ENCODE results near the gene MAMDC4. TPM values are rescaled to one million over a fixed set of nuclear protein-coding genes. Genes with fewer than 3 reads are reported as not detected.

Gene MAMDC4
- 2.6 to 4.2 TPM (median 4.0 TPM) in 5 replicates for total RNA-seq (2022; extraction: Qiagen RNA extraction)

DNA sequence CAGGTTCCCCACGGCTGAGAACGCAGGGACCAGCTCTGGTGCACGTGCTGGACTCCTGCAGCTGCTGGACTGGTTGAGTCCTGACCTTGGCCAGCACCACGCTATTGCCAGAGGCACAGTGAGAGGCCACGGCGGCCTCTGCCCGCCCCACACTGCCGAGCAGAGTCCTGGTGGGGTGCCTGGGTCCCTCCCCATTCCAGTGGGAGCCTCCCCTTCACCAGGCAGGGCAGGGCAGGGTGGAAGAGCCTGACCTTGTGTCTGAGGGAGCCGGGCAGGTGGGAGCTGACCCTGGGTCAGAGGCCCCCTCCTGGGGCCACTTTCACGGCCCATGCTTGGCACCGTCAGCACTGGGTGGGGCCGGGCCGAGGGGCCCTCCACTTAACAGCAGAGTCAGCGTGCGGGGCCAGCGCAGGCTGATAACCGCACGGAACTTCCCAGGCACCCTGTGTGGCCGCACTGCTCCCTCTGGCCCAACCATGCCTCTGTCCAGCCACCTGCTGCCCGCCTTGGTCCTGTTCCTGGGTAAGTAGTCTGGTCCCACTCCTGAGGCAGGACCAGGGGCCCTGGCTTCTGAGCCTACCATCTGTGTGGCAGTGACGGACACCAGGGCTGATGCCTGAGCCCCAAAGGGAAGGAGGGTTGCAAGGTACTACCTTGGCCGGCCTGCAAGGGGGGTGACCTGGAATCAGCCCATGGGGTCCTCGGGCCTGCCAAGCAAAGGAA, at the start of gene MAMDC4:
MAMDC4 (plus strand) TSS at position 406 of the 723 bp plus-strand sequence; CDS start at position 477, 71 bp downstream.

DNA sequence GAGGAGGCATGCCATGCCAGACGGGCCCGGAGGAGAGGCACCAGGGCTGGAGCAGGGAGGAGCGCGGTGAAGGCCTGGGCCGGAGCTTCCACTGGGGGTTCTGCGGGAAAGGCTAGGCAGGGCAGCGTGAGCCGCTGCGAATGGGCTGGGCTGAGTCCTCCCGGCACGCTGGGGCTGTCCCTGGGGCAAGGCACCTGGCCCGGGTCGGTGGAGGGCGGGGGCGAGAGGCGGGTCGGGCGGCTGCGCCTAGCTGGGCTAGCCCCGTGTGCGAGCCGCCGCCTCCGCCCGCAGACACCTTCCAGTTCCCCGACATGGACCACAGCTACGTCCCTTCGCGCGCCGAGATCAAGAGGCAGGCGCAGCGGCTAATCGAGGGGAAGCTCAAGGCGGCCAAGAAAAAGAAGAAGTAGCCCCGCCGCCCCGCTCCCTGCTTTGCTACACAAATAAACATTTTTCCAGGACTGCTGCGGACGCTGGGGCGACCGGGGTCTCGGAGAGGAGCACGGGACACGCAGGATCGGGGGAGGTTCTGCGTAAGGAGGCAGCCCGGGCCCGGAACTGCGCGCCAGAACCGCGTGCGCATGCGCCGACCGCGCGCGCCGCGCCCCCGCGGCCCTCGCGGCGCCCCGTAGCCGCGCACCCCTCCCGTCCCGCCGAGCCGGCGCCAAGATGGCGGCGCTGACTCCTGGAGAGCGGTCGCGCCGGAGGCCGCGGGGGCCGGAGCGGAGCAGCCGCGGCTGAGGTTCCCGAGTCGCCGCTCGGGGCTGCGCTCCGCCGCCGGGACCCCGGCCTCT, 44.7 kb upstream of the MAMDC4 start, which contains the start of gene RABL6:
RABL6 (plus strand) TSS at position 668 of the 794 bp plus-strand sequence. CDS start 249 bp downstream, outside the sequence.

DNA sequence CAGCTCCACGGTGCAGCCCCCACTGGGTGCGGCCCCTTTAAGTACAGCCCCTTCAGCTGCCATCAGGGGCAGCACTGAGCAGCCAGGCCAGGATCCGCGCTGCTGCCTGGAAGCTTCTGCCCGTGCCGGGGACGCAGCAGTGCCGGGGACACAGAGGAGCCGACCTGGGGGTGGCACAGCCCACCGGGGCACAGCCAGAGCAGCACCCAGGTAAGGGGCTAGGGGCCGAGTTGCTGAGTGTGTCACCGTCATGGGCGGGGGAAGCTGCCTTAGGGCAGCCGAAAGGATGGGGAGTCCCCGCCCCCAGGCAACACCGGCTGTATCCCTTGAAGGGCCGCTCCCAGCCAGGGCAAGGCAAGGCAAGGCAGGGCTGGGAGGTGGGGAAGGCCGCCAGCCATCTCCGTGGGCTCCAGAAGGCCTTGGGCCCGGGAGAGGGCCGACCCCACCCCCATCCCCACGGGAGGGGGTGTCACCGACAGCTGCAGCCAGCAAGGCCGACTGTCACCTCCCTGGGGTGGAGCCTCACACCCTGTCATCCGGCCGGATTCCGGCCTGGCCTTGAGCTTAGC, 9.7 kb upstream of the MAMDC4 start, which contains the start of gene AJM1:
AJM1 (plus strand) TSS at position 99 of the 569 bp plus-strand sequence. CDS start 1,937 bp downstream, outside the sequence.

DNA sequence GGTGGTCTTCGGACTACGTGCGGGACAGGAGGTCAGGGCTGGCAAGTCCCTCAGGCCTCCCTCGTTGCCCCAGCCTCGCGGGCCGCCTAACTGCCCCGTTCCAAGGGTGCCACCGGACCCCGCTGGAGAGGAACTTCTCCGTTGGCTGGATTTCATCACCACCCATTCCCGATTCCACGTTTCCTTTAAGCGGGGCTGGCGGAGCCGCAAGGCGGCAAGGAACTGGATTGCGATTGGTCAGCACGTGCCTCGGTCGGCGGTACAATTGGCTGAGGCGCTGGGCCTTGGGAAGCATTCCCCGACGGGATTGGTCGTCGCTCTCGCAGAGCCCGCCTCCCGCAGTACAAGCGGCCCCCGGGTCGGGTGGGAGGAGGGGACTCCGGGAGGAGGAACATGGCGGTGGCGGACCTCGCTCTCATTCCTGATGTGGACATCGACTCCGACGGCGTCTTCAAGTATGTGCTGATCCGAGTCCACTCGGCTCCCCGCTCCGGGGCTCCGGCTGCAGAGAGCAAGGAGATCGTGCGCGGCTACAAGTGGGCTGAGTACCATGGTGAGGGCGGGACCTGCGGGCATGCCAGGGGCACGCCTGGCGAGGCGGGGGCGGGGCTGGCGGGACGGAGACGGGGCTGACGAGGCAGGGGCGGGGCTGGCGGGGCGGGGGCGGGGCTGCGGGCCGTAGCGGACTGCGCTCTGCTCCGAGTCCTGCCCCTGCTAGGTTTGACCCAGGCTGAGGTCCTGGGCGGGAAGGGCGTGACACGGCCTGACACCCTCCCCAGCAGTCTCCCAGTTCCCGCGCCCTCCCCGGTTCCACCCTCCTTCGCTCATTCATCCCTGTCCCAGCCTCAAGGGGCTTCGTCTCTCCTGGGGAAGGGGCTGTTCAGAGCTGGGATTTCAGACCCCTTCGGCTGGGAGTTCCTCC, 2.8 kb upstream of the MAMDC4 start, which contains the start of gene PHPT1:
PHPT1 (plus strand) TSS at position 372 of the 922 bp plus-strand sequence; CDS start at position 394, 22 bp downstream.

DNA sequence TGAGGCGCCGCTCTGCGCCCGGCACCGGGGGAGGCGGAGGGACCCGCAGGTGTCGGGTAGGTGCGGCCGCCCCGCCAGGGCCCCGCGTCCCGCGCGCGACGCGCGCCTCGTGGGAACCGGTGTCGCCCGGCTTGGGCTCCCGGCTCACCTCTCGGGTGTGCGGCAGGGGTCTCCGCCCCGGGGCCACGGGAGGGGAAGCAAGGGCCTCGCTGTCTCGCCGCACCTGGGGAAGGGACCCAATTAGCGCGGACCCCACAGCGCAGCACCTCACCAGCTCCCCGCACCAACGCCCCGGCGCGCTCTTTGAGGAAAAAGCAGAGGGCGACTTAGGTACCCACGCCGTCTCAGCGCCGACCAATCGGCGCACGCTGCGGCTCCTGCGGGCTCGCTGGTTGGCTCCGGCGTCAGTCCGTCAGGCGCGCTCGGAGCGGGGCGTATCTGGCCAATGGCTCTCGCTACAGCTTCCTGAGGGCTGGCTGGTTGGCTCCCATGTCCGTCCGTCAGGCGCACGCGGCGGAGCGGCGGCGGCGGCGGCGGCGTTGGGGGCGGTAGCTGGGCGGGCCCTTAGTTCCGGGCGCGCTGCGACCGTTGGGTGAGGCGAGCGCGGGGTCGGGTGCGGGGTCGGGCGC, 33.9 kb downstream of the MAMDC4 start, which contains the start of gene TRAF2:
TRAF2 (plus strand) TSS at position 567 of the 629 bp plus-strand sequence. CDS start 12,225 bp downstream, outside the sequence.

Other genes with a start within 250 kb of the MAMDC4 start
- 35.0 to 59.2 TPM (median 54.3 TPM) in 5 replicates for gene EGFL7, start 189.4 kb upstream of the MAMDC4 start, total RNA-seq (2022; extraction: Qiagen RNA extraction)
- 72.0 to 106 TPM (median 101 TPM) in 5 replicates for gene AGPAT2, start 164.9 kb upstream of the MAMDC4 start, total RNA-seq (2022; extraction: Qiagen RNA extraction)
- 6.4 to 9.1 TPM (median 8.0 TPM) in 5 replicates for gene DIPK1B, start 139.8 kb upstream of the MAMDC4 start, total RNA-seq (2022; extraction: Qiagen RNA extraction)
- gene LCN10, start 109.4 kb upstream of the MAMDC4 start, total RNA-seq (2022; extraction: Qiagen RNA extraction) = not detected in 5 replicates
- not detected in 5 replicates for gene LCN6, start 103.8 kb upstream of the MAMDC4 start, total RNA-seq (2022; extraction: Qiagen RNA extraction)
- not detected in 5 replicates for gene LCN8, start 94.1 kb upstream of the MAMDC4 start, total RNA-seq (2022; extraction: Qiagen RNA extraction)
- 0.03 to 0.13 TPM in 2 of 5 replicates, not detected in the others for gene LCN15, start 87.8 kb upstream of the MAMDC4 start, total RNA-seq (2022; extraction: Qiagen RNA extraction)
- gene TMEM141, start 61.0 kb upstream of the MAMDC4 start, total RNA-seq (2022; extraction: Qiagen RNA extraction) = 60.3 to 79.3 TPM (median 78.5 TPM) in 5 replicates
- 0.18 to 0.63 TPM (median 0.44 TPM) in 5 replicates for gene CCDC183, start 56.0 kb upstream of the MAMDC4 start, total RNA-seq (2022; extraction: Qiagen RNA extraction)
- gene RABL6, start 44.4 kb upstream of the MAMDC4 start, total RNA-seq (2022; extraction: Qiagen RNA extraction) = 67.0 to 82.1 TPM (median 78.1 TPM) in 5 replicates
- 3.4 to 4.3 TPM (median 4.0 TPM) in 5 replicates for gene AJM1, start 9.9 kb upstream of the MAMDC4 start, total RNA-seq (2022; extraction: Qiagen RNA extraction)
- gene PHPT1, start 2.9 kb upstream of the MAMDC4 start, total RNA-seq (2022; extraction: Qiagen RNA extraction) = 221 to 341 TPM (median 305 TPM) in 5 replicates
- 387 to 521 TPM (median 446 TPM) in 5 replicates for gene EDF1, start 14.0 kb downstream of the MAMDC4 start, total RNA-seq (2022; extraction: Qiagen RNA extraction)
- gene TRAF2, start 34.2 kb downstream of the MAMDC4 start, total RNA-seq (2022; extraction: Qiagen RNA extraction) = 43.3 to 61.4 TPM (median 48.8 TPM) in 5 replicates
- 71.5 to 97.8 TPM (median 91.7 TPM) in 5 replicates for gene FBXW5, start 92.4 kb downstream of the MAMDC4 start, total RNA-seq (2022; extraction: Qiagen RNA extraction)
- gene C8G, start 92.9 kb downstream of the MAMDC4 start, total RNA-seq (2022; extraction: Qiagen RNA extraction) = 0.62 to 1.7 TPM (median 1.2 TPM) in 5 replicates
- 0.46 to 1.6 TPM (median 1.2 TPM) in 5 replicates for gene LCN12, start 99.9 kb downstream of the MAMDC4 start, total RNA-seq (2022; extraction: Qiagen RNA extraction)
- 0.55 to 0.77 TPM (median 0.67 TPM) in 5 replicates for gene PTGDS, start 125.2 kb downstream of the MAMDC4 start, total RNA-seq (2022; extraction: Qiagen RNA extraction)
- gene LCNL1, start 130.6 kb downstream of the MAMDC4 start, total RNA-seq (2022; extraction: Qiagen RNA extraction) = 0.08 to 0.16 TPM (median 0.13 TPM) in 5 replicates
- 46.7 to 85.5 TPM (median 74.2 TPM) in 5 replicates for gene PAXX, start 140.1 kb downstream of the MAMDC4 start, total RNA-seq (2022; extraction: Qiagen RNA extraction)
- gene CLIC3, start 144.2 kb downstream of the MAMDC4 start, total RNA-seq (2022; extraction: Qiagen RNA extraction) = 2.3 to 5.7 TPM (median 4.6 TPM) in 5 replicates
- gene ABCA2, start 175.9 kb downstream of the MAMDC4 start, total RNA-seq (2022; extraction: Qiagen RNA extraction) = 22.8 to 26.7 TPM (median 24.4 TPM) in 5 replicates
- 0.05 to 0.08 TPM (median 0.06 TPM) in 4 of 5 replicates, not detected in the other for gene FUT7, start 179.7 kb downstream of the MAMDC4 start, total RNA-seq (2022; extraction: Qiagen RNA extraction)
- gene NPDC1, start 193.8 kb downstream of the MAMDC4 start, total RNA-seq (2022; extraction: Qiagen RNA extraction) = 44.0 to 83.3 TPM (median 79.5 TPM) in 5 replicates
- 3.3 to 4.5 TPM (median 3.5 TPM) in 5 replicates for gene ENTPD2, start 201.7 kb downstream of the MAMDC4 start, total RNA-seq (2022; extraction: Qiagen RNA extraction)
- 17.6 to 24.7 TPM (median 21.7 TPM) in 5 replicates for gene SAPCD2, start 218.2 kb downstream of the MAMDC4 start, total RNA-seq (2022; extraction: Qiagen RNA extraction)
- gene UAP1L1, start 225.2 kb downstream of the MAMDC4 start, total RNA-seq (2022; extraction: Qiagen RNA extraction) = 10.8 to 13.9 TPM (median 11.0 TPM) in 5 replicates
- gene MAN1B1, start 234.6 kb downstream of the MAMDC4 start, total RNA-seq (2022; extraction: Qiagen RNA extraction) = 48.0 to 53.7 TPM (median 49.8 TPM) in 5 replicates

All from A549 treated with Hydrocortisone at 1 μM for 4 hours (cell line).